ENCODE data around the gene SANBR. TPM values are rescaled to one million over a fixed set of nuclear protein-coding genes. Genes with fewer than 3 reads are reported as not detected.

Gene SANBR
- total RNA-seq, 1 experiment from 2014 or later: 10.1 TPM

- Histone ChIP-seq H3K18ac (ENCODE audit: insufficient read length, low read depth, low read length) (no peak overlapping the region), H2BK15ac (ENCODE audit: low read depth, low read length) (no peak overlapping the region), H4K20me1 (ENCODE audit: control insufficient read depth, insufficient read depth, insufficient read length) (no peaks in the 10 kb centered on the region), H2BK120ac (ENCODE audit: low read depth, low read length, poor library complexity, severe bottlenecking) (no peak overlapping the region), H3T11ph (ENCODE audit: low read length) (no peak overlapping the region), H4K8ac (replicated peaks; ENCODE audit: insufficient read length, low read depth, low read length) (no peak overlapping the region), H3K79me2 (ENCODE audit: insufficient read depth, low read length) (no peaks in the 10 kb centered on the region), H3K4ac (ENCODE audit: low read depth, low read length) (no peak overlapping the region), H3K23ac (ENCODE audit: insufficient read length, low read depth, low read length) (no peak overlapping the region), H3K27ac (ENCODE audit: insufficient read length, low read depth, low read length) (no peak overlapping the region), H2BK5ac (ENCODE audit: insufficient read length, low read length) (no peak overlapping the region), H3K56ac (ENCODE audit: insufficient read length, low read depth, low read length) (no peak overlapping the region), H4K91ac (ENCODE audit: insufficient read length, low read depth, low read length) (no peak overlapping the region), H3K23me2 (ENCODE audit: insufficient read length, low read depth, low read length, poor library complexity, severe bottlenecking) (no peaks in the 10 kb centered on the region), H3K9ac (ENCODE audit: extremely low read depth, insufficient read length, low read length) (no peak overlapping the region), H2AK5ac (ENCODE audit: insufficient read length, low read length) (no peak overlapping the region), H3K27me3 (ENCODE audit: insufficient read depth, low read length) (no peaks in the 10 kb centered on the region), H3K79me1 (ENCODE audit: insufficient read depth, low read depth, low read length, poor library complexity, severe bottlenecking) (no peaks in the 10 kb centered on the region), H2AFZ (ENCODE audit: low read length) (no peak overlapping the region), H2BK12ac (ENCODE audit: insufficient read length, low read depth, low read length) (no peak overlapping the region), H4K5ac (ENCODE audit: insufficient read length, low read depth, low read length) (no peak overlapping the region), H2BK20ac (ENCODE audit: low read depth, low read length, poor library complexity, severe bottlenecking) (no peak overlapping the region), H3K4me1 (ENCODE audit: insufficient read depth, low read length) (no peaks in the 10 kb centered on the region), H3K14ac (ENCODE audit: insufficient read depth, low read length) (no peak overlapping the region), H3K4me2 (ENCODE audit: insufficient read depth, insufficient read length, low read length) (no peak overlapping the region), H3K9me3 (ENCODE audit: control insufficient read depth, low read depth, low read length) (no peaks in the 10 kb centered on the region)
- no CpG with 5 or more reads among the region's 4 CpGs for WGBS (ENCODE audit: extremely low coverage, insufficient read length, low lambda C conversion rate)
- no peaks in the 10 kb centered on the region for H3K4me1 Mint-ChIP-seq
- DNase-seq: no peak
- H3K27me3 Mint-ChIP-seq (ENCODE audit: low read depth): no peaks in the 10 kb centered on the region
- no peak for TF ChIP-seq CTCF (conservative IDR thresholded peaks at IDR 0.05)
- peaks cover 0 to under 1% of the 10 kb centered on the region in 2 experiments; a peak in 1 of 5 replicates for H3K9me3 Mint-ChIP-seq
- peaks cover 8 to 30% (median 30%) of the 10 kb centered on the region in 3 experiments; a peak in 6 of 7 replicates for H3K36me3 Mint-ChIP-seq (ENCODE audit: insufficient read depth in 1 of 3, low read depth in 3 of 3)
- no peak overlapping the region for H3K4me3 Mint-ChIP-seq
- no peak overlapping the region for H3K27ac Mint-ChIP-seq
Observed at GRCh38 chr2:61044636-61045035, 21.0 kb upstream of the SANBR start.

Measured in H9 (cell line).